Thyroid gland (tissue), 4 donors: ENCODE results near the gene CHST8.

ENCODE experiments used
- POLR2A ChIP-seq, 2 donors: fragments of 450-650 bp; IDR thresholded peaks; one replicate each; pipeline ENCODE4 v1.6.1; 2017; ENCODE audit warnings: antibody characterized with exemption in 2 of 2, mild to moderate bottlenecking in 2 of 2, moderate library complexity in 1 of 2
- TF ChIP-seq, protein P1 (sequence below), 6 experiments: fragments of 200-600 bp in 3 of 6; fragments of 450-650 bp in 3 of 6; sonication (generic) in 3 of 6; IDR thresholded peaks; one replicate each; pipeline ENCODE4 v1.5.1; 2016 to 2019; ENCODE audit warnings: antibody characterized with exemption in 6 of 6, mild to moderate bottlenecking in 2 of 6, inconsistent platforms in 1 of 6, moderate library complexity in 1 of 6

DNA sequence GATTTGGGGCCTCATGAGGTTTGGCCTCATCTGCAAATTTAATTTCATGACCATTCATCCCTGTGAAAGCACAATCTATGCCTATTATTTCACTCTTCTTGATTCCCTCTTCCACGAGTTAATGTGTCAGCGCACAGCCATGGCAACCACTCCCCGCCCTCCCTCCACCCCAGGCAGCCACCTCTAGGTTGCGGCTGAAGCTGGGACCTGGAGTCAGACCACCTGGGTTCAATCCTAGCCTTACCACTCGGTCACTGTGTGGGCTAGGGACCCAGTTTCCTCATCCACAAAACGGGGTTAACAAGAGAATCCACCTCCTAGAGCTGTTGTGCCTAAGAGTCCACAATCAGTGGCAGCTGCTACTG lies 9.8 kb downstream of the CHST8 start:
- TF ChIP-seq, protein P1, sequence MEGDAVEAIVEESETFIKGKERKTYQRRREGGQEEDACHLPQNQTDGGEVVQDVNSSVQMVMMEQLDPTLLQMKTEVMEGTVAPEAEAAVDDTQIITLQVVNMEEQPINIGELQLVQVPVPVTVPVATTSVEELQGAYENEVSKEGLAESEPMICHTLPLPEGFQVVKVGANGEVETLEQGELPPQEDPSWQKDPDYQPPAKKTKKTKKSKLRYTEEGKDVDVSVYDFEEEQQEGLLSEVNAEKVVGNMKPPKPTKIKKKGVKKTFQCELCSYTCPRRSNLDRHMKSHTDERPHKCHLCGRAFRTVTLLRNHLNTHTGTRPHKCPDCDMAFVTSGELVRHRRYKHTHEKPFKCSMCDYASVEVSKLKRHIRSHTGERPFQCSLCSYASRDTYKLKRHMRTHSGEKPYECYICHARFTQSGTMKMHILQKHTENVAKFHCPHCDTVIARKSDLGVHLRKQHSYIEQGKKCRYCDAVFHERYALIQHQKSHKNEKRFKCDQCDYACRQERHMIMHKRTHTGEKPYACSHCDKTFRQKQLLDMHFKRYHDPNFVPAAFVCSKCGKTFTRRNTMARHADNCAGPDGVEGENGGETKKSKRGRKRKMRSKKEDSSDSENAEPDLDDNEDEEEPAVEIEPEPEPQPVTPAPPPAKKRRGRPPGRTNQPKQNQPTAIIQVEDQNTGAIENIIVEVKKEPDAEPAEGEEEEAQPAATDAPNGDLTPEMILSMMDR (IDR thresholded peaks at IDR 0.05): no peak
- TF ChIP-seq POLR2A (IDR thresholded peaks at IDR 0.05): no peak
